ENCODE results near the gene KLK4. TPM values are rescaled to one million over a fixed set of nuclear protein-coding genes. Genes with fewer than 3 reads are reported as not detected.

Gene KLK4
- polyA plus RNA-seq, 1 experiment = not detected

DNA sequence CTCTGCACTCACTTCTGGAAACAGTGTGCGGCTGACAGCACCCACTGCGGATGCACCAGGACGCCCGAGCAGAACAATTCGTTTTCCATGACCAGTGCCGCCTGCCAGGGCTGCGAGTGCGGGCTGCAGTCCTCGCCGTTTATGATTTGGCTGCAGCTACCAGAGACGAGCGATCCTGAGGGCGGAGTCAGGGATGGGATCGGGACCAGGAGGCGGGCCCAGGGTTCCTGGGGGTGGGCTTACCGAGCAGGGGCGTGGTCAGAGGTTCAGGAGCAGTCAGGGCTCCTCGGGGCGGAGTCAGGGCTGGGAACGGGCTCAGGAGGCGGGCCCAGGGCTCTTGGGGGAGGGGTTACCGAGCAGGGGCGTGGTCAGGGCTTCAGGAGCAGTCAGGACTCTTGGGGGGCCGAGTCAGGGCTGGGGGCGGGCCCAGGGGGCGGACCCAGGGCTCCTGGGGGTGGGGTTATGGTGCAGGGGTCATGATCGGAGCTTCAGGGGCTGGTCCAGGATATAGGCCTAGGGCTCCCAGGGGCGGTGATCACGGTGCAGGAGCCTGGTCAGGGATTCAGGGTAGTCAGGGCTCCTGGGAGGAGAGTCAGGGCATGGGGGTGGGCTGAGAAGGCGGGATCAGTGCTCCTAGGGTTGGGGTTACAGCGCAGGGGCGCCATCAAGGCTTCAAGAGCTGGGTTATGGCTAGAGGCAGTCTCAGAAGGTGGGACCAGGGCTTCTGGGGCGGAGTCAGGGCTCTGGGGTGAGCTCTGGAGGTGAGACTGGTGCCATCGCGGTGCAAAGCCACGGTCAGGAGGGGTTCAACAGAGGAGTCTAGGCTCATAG lies 1.7 kb downstream of the KLK4 start:
- ChIA-PET POLR2A (no interaction called here), CTCF (interaction anchor here (2.3 kb wide), 1 partner anchor 12 kb away, joined by 6 read pairs; no protein-coding TSS in a partner anchor)
- no peak overlapping the region for H3K4me3 ChIP-seq (ENCODE audit: low read depth, low read length)
- peaks cover 4% of the 10 kb centered on the region; the same call in 1 of the 2 replicates for H3K9me3 ChIP-seq (ENCODE audit: control insufficient read depth, insufficient read depth, low read length)
- TF ChIP-seq, protein P1, sequence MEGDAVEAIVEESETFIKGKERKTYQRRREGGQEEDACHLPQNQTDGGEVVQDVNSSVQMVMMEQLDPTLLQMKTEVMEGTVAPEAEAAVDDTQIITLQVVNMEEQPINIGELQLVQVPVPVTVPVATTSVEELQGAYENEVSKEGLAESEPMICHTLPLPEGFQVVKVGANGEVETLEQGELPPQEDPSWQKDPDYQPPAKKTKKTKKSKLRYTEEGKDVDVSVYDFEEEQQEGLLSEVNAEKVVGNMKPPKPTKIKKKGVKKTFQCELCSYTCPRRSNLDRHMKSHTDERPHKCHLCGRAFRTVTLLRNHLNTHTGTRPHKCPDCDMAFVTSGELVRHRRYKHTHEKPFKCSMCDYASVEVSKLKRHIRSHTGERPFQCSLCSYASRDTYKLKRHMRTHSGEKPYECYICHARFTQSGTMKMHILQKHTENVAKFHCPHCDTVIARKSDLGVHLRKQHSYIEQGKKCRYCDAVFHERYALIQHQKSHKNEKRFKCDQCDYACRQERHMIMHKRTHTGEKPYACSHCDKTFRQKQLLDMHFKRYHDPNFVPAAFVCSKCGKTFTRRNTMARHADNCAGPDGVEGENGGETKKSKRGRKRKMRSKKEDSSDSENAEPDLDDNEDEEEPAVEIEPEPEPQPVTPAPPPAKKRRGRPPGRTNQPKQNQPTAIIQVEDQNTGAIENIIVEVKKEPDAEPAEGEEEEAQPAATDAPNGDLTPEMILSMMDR (IDR thresholded peaks at IDR 0.05; ENCODE audit: low read depth, low read length) = no peak
- no peak for DNase-seq (ENCODE audit: low read depth, low spot score)
- no peak overlapping the region for H3K27ac ChIP-seq (ENCODE audit: low read depth, low read length)
- peaks cover 11% of the 10 kb centered on the region for H3K27me3 ChIP-seq (ENCODE audit: control insufficient read depth, insufficient read depth, low read length)

GRCh38 chr19:50908336-50908735 lies 2.9 kb downstream of the KLK4 start:
- Histone ChIP-seq H3K4me3 (ENCODE audit: low read depth, low read length) (no peak overlapping the region), H3K27ac (ENCODE audit: low read depth, low read length) (no peak overlapping the region), H3K27me3 (ENCODE audit: control insufficient read depth, insufficient read depth, low read length) (peaks cover 11% of the 10 kb centered on the region), H3K9me3 (ENCODE audit: control insufficient read depth, insufficient read depth, low read length) (peaks cover 4% of the 10 kb centered on the region; the same call in 1 of the 2 replicates)
- POLR2A ChIA-PET = no interaction called here
- CTCF ChIA-PET = interaction anchor here (0.5 kb wide), 1 partner anchor 88 kb away, joined by 3 read pairs; no protein-coding TSS in a partner anchor
- TF ChIP-seq, protein P1 (IDR thresholded peaks at IDR 0.05; ENCODE audit: low read depth, low read length) = no peak
- no peak for DNase-seq (ENCODE audit: low read depth, low spot score)

GRCh38 chr19:50906217-50906616 lies 5.0 kb downstream of the KLK4 start:
- no peak overlapping the region for H3K4me3 ChIP-seq (ENCODE audit: low read depth, low read length)
- TF ChIP-seq, protein P1 (IDR thresholded peaks at IDR 0.05; ENCODE audit: low read depth, low read length) = peak; percentile 46
- ChIA-PET POLR2A (no interaction called here), CTCF (interaction anchor here (0.6 to 1.6 kb wide), 2 partner anchors 16 to 188 kb away, joined by 5 to 12 read pairs; no protein-coding TSS in a partner anchor)
- DNase-seq (ENCODE audit: low read depth, low spot score) = no peak
- H3K27me3 ChIP-seq (ENCODE audit: control insufficient read depth, insufficient read depth, low read length) = peaks cover 3% of the 10 kb centered on the region
- H3K27ac ChIP-seq (ENCODE audit: low read depth, low read length) = no peak overlapping the region
- peaks cover 4% of the 10 kb centered on the region; the same call in 1 of the 2 replicates for H3K9me3 ChIP-seq (ENCODE audit: control insufficient read depth, insufficient read depth, low read length)

DNA sequence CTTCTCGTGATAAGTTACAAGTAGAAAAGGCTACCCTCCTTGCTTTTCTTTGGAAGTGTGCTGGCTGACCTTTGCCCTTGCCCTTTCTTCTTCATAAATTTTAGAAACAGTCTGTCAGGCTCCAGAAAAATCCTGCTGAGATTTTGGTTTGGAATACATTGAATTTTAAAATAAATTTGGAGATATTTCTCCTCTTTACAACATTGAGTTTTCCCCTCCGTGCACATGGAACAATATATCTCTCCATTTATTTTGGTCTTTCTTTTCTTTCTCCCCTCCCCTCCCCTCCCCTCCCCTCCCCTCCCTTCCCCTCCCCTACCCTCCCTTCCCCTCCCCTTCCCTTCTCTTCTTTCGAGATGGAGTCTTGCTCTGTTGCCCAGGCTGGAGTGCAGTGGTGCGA lies 8.6 kb downstream of the KLK4 start:
- no peak for DNase-seq (ENCODE audit: low read depth, low spot score)
- Histone ChIP-seq H3K27ac (ENCODE audit: low read depth, low read length) (no peak overlapping the region), H3K4me3 (ENCODE audit: low read depth, low read length) (no peak overlapping the region), H3K27me3 (ENCODE audit: control insufficient read depth, insufficient read depth, low read length) (no peaks in the 10 kb centered on the region), H3K9me3 (ENCODE audit: control insufficient read depth, insufficient read depth, low read length) (no peaks in the 10 kb centered on the region)
- ChIA-PET POLR2A (no interaction called here), CTCF (no interaction called here)
- TF ChIP-seq, protein P1 (IDR thresholded peaks at IDR 0.05; ENCODE audit: low read depth, low read length) = no peak

DNA sequence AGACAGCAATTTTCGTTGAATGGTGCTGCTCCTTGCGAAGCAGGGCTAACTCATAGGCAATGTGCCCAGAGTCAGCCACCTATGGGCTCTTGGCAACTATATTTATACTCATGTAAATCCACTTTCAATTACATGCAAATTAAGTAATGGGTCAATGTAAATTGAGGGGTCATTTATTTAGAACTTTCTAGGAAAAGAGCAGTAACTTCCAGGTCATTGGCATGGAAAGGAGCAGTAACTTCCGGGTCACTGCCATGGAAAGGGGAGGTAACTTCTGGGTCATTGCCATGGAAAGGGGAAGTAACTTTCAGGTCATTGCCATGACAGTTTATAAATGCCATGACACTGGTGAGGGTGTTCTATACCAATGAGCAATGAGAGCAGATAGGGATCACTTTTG lies 11.6 kb downstream of the KLK4 start:
- POLR2A ChIA-PET = no interaction called here
- no peak for DNase-seq (ENCODE audit: low read depth, low spot score)
- Histone ChIP-seq H3K9me3 (ENCODE audit: control insufficient read depth, insufficient read depth, low read length) (no peaks in the 10 kb centered on the region), H3K27me3 (ENCODE audit: control insufficient read depth, insufficient read depth, low read length) (no peaks in the 10 kb centered on the region), H3K4me3 (ENCODE audit: low read depth, low read length) (no peak overlapping the region), H3K27ac (ENCODE audit: low read depth, low read length) (no peak overlapping the region)
- TF ChIP-seq, protein P1 (IDR thresholded peaks at IDR 0.05; ENCODE audit: low read depth, low read length) = no peak
- CTCF ChIA-PET = no interaction called here
